Measurements from ENCODE around the gene PDXP.

Gene PDXP

DNA sequence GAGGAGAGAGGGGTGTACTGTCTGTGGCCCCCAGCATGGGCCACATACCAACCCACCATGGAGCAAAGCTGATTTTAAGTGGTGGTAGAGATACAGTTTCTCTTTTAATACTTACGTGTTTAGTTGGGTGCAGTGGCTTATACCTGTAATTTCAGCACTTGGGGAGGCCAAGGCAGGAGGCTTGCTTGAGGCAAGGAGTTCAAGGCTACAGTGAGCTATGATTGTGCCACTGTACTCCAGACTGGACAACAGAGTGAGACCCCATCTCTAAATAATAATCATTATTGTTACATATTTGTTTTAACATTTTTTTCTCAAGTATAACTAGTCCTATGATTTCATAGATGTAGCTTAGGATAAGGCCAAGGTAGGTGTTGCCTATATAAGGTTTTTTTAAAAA is 41.1 kb upstream of the PDXP start:
- Histone ChIP-seq H3K27me3 (ENCODE audit: control insufficient read depth, low read length) (no peaks in the 10 kb centered on the region), H3K4me2 (ENCODE audit: low read length) (peak overlapping the region; percentile 94), H3K36me3 (ENCODE audit: control insufficient read depth, low read length) (peaks cover 77% of the 10 kb centered on the region)

DNA sequence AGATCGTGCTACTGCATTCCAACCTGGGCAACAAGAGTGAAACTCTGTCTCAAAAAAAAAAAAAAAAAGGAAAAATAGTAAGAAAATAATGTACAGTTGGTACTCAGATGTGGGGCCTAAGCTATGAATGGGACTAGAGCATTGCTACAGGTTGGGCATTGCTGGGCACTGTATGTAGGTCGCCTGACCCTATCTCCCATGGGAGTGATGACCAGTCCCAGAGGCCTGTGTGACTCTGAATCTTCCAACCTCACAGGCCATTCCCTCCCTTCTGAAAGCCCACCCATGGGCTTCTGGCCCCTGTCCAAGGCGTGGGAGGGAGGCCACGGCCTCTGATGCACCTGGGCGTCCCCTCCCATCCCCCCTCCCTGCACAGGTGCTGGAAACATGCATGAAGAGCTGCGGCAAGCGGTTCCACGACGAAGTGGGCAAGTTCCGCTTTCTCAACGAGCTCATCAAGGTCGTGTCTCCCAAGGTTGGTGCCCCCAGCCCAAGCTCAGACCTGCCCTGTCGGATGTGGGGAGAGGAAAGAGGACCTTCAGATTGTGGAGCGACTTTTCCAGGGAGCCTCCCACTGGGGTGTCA is 40.4 kb upstream of the PDXP start:
- Histone ChIP-seq H3F3A (ENCODE audit: control insufficient read depth, insufficient read depth) (peaks cover 6% of the 10 kb centered on the region; the same call in 1 of the 2 replicates), H3K79me2 (ENCODE audit: control insufficient read depth, low read length) (peaks cover 20% of the 10 kb centered on the region), H3K4me2 (ENCODE audit: low read length) (peak overlapping the region; percentile 94), H3K9me3 (ENCODE audit: control insufficient read depth, insufficient read depth, low read length) (no peaks in the 10 kb centered on the region), H3K4me3 (ENCODE audit: low read length) (peak overlapping the region; percentile 70), H3K27me3 (ENCODE audit: control insufficient read depth, low read length) (no peaks in the 10 kb centered on the region), H4K20me1 (ENCODE audit: control insufficient read depth, insufficient read depth, low read depth, low read length) (no peaks in the 10 kb centered on the region), H3K9me2 (replicated peaks; ENCODE audit: control insufficient read depth, low read length) (no peaks in the 10 kb centered on the region), H3K36me3 (ENCODE audit: control insufficient read depth, low read length) (peaks cover 79% of the 10 kb centered on the region), H3K27ac (ENCODE audit: low read depth, low read length) (peak overlapping the region; percentile 94), H3K4me1 (ENCODE audit: control insufficient read depth, low read length) (peaks cover 41% of the 10 kb centered on the region)
- TF ChIP-seq EZH2phosphoT487 (IDR thresholded peaks at IDR 0.05; ENCODE audit: borderline replicate concordance, low read length) = no peak
- TF ChIP-seq, protein P1, sequence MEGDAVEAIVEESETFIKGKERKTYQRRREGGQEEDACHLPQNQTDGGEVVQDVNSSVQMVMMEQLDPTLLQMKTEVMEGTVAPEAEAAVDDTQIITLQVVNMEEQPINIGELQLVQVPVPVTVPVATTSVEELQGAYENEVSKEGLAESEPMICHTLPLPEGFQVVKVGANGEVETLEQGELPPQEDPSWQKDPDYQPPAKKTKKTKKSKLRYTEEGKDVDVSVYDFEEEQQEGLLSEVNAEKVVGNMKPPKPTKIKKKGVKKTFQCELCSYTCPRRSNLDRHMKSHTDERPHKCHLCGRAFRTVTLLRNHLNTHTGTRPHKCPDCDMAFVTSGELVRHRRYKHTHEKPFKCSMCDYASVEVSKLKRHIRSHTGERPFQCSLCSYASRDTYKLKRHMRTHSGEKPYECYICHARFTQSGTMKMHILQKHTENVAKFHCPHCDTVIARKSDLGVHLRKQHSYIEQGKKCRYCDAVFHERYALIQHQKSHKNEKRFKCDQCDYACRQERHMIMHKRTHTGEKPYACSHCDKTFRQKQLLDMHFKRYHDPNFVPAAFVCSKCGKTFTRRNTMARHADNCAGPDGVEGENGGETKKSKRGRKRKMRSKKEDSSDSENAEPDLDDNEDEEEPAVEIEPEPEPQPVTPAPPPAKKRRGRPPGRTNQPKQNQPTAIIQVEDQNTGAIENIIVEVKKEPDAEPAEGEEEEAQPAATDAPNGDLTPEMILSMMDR (IDR thresholded peaks at IDR 0.05; ENCODE audit: low read depth, low read length, poor library complexity, severe bottlenecking) = no peak

More for the DNA sequence above, 41.1 kb upstream of the PDXP start:
- Histone ChIP-seq H3K79me2 (ENCODE audit: control insufficient read depth, low read length) (peaks cover 26% of the 10 kb centered on the region), H3K9me3 (ENCODE audit: control insufficient read depth, insufficient read depth, low read length) (no peaks in the 10 kb centered on the region), H4K20me1 (ENCODE audit: control insufficient read depth, insufficient read depth, low read depth, low read length) (no peaks in the 10 kb centered on the region), H3K4me1 (ENCODE audit: control insufficient read depth, low read length) (peaks cover 40% of the 10 kb centered on the region), H3F3A (ENCODE audit: control insufficient read depth, insufficient read depth) (peaks cover 6% of the 10 kb centered on the region; the same call in 1 of the 2 replicates), H3K9me2 (replicated peaks; ENCODE audit: control insufficient read depth, low read length) (no peaks in the 10 kb centered on the region), H3K27ac (ENCODE audit: low read depth, low read length) (peak overlapping the region; percentile 94), H3K4me3 (ENCODE audit: low read length) (peak overlapping the region; percentile 70; the same call in 1 of the 2 replicates)
- no peak for TF ChIP-seq EZH2phosphoT487 (IDR thresholded peaks at IDR 0.05; ENCODE audit: borderline replicate concordance, low read length)
- TF ChIP-seq, protein P1 (IDR thresholded peaks at IDR 0.05; ENCODE audit: low read depth, low read length, poor library complexity, severe bottlenecking) = no peak

DNA sequence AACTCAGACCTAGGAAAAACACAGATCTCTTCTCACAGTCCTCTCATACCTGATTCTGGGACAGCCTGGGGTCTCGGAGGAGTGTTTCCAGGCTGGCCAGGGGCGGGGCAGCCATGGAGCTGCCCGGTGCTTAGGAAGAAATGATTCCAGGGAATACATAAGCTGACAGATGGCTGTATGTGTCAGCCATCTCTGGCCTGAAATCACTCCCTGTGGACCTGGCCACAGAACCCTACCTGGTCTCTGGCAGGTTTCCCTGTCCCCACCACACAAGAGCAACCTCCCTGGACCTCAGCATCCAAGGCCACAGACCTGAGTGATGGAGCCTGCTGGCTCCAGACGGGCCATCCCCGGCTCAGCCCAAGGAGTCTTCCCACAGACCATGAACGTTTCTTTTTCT is 39.8 kb upstream of the PDXP start:
- Histone ChIP-seq H3K4me2 (ENCODE audit: low read length) (peak overlapping the region; percentile 94), H3K9me3 (ENCODE audit: control insufficient read depth, insufficient read depth, low read length) (no peaks in the 10 kb centered on the region), H3K36me3 (ENCODE audit: control insufficient read depth, low read length) (peaks cover 83% of the 10 kb centered on the region), H3F3A (ENCODE audit: control insufficient read depth, insufficient read depth) (peaks cover 6% of the 10 kb centered on the region; the same call in 1 of the 2 replicates), H3K79me2 (ENCODE audit: control insufficient read depth, low read length) (peaks cover 19% of the 10 kb centered on the region), H4K20me1 (ENCODE audit: control insufficient read depth, insufficient read depth, low read depth, low read length) (no peaks in the 10 kb centered on the region), H3K27ac (ENCODE audit: low read depth, low read length) (peak overlapping the region; percentile 94), H3K4me1 (ENCODE audit: control insufficient read depth, low read length) (peaks cover 46% of the 10 kb centered on the region), H3K9me2 (replicated peaks; ENCODE audit: control insufficient read depth, low read length) (no peaks in the 10 kb centered on the region), H3K4me3 (ENCODE audit: low read length) (peak overlapping the region; percentile 70), H3K27me3 (ENCODE audit: control insufficient read depth, low read length) (no peaks in the 10 kb centered on the region)
- TF ChIP-seq, protein P1 (IDR thresholded peaks at IDR 0.05; ENCODE audit: low read depth, low read length, poor library complexity, severe bottlenecking) = no peak
- TF ChIP-seq EZH2phosphoT487 (IDR thresholded peaks at IDR 0.05; ENCODE audit: borderline replicate concordance, low read length) = no peak

Data from DOHH2 (cell line).